HL-60 (cell line): ENCODE measurements around the gene IQCF2.

Experiments used
- CTCF ChIP-seq: IDR thresholded peaks from one replicate; pipeline ENCODE4 v1.5.1; 2011; ENCODE audit warnings: low read length, control low read depth, inconsistent platforms; ENCODE audit not compliant: insufficient read depth
- GABPA ChIP-seq: IDR thresholded peaks from 2 replicates; pipeline ENCODE4 v1.6.1; 2012; ENCODE audit warnings: low read depth
- POLR2AphosphoS5 ChIP-seq: IDR thresholded peaks from 2 replicates; pipeline ENCODE4 v1.6.1; 2012; ENCODE audit warnings: low read depth
- SPI1 ChIP-seq: IDR thresholded peaks from 2 replicates; pipeline ENCODE4 v1.6.1; 2012; ENCODE audit warnings: low read depth, mild to moderate bottlenecking, borderline replicate concordance
- TF ChIP-seq, protein P1 (sequence below): IDR thresholded peaks from 2 replicates; pipeline ENCODE4 v1.6.1; 2012; ENCODE audit warnings: low read depth; ENCODE audit not compliant: insufficient replicate concordance

DNA sequence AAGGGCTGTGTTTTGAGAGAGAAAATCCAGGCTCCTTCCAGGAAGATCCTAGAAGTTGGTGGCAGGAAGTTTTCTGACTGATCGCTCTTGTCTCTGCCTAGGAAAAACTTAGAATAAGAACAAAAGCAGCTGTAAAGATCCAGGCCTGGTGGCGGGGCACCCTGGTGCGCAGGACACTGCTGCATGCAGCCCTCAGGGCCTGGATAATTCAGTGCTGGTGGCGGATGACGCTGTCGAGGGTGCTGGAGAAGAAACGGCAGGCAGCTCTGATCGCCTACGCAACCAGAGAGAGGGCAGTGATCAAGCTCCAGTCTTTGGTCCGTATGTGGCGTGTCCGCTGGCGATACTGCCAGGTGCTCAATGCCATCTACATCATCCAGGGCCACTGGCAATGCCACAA lies 1.5 kb downstream of the IQCF2 start:
- no peak for TF ChIP-seq CTCF
- no peak for TF ChIP-seq POLR2AphosphoS5
- TF ChIP-seq, protein P1, sequence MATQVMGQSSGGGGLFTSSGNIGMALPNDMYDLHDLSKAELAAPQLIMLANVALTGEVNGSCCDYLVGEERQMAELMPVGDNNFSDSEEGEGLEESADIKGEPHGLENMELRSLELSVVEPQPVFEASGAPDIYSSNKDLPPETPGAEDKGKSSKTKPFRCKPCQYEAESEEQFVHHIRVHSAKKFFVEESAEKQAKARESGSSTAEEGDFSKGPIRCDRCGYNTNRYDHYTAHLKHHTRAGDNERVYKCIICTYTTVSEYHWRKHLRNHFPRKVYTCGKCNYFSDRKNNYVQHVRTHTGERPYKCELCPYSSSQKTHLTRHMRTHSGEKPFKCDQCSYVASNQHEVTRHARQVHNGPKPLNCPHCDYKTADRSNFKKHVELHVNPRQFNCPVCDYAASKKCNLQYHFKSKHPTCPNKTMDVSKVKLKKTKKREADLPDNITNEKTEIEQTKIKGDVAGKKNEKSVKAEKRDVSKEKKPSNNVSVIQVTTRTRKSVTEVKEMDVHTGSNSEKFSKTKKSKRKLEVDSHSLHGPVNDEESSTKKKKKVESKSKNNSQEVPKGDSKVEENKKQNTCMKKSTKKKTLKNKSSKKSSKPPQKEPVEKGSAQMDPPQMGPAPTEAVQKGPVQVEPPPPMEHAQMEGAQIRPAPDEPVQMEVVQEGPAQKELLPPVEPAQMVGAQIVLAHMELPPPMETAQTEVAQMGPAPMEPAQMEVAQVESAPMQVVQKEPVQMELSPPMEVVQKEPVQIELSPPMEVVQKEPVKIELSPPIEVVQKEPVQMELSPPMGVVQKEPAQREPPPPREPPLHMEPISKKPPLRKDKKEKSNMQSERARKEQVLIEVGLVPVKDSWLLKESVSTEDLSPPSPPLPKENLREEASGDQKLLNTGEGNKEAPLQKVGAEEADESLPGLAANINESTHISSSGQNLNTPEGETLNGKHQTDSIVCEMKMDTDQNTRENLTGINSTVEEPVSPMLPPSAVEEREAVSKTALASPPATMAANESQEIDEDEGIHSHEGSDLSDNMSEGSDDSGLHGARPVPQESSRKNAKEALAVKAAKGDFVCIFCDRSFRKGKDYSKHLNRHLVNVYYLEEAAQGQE = no peak
- TF ChIP-seq SPI1 = no peak
- TF ChIP-seq GABPA = no peak
